GM12865 (cell line): ENCODE measurements around the gene PROM1.

ENCODE experiments used
- DNase-seq: peaks from one replicate; pipeline ENCODE4 v3.0.0; 2010; ENCODE audit warnings: low read depth
- H3K4me3 ChIP-seq: 2 replicates; pipeline ENCODE4 v1.5.1; 2011; ENCODE audit warnings: mild to moderate bottlenecking, low read depth, low read length, control low read depth
- CTCF ChIP-seq: IDR thresholded peaks from 2 replicates; pipeline ENCODE4 v1.5.1; 2011; ENCODE audit warnings: low read length, control low read depth, low read depth, inconsistent platforms; ENCODE audit not compliant: insufficient read depth; ENCODE audit errors: missing control alignments

PROM1 gene

GRCh38 chr4:16083241-16084191, at the start of gene PROM1:
Gene PROM1 (minus strand): TSS chr4:16084023. CDS start chr4:16075906, 8,117 bp downstream.
- no peak for DNase-seq
- no peak for TF ChIP-seq CTCF
- H3K4me3 ChIP-seq: no peak within 1 kb of the TSS

- TF ChIP-seq CTCF: no peak
- H3K4me3 ChIP-seq: no peak overlapping the region
- no peak for DNase-seq
These were observed 49.6 kb upstream of the PROM1 start for GRCh38 chr4:16133406-16133805.

- no peak for DNase-seq
- no peak for TF ChIP-seq CTCF
- H3K4me3 ChIP-seq: no peak overlapping the region
These were observed 47.5 kb upstream of the PROM1 start for GRCh38 chr4:16131293-16131692.

GRCh38 chr4:16129336-16129735, 45.5 kb upstream of the PROM1 start:
- TF ChIP-seq CTCF: no peak
- H3K4me3 ChIP-seq: no peak overlapping the region
- no peak for DNase-seq

GRCh38 chr4:16126714-16127113, 42.9 kb upstream of the PROM1 start:
- no peak for DNase-seq
- no peak for TF ChIP-seq CTCF
- no peak overlapping the region for H3K4me3 ChIP-seq

GRCh38 chr4:16125571-16126445, 42.0 kb upstream of the PROM1 start:
- DNase-seq: no peak

More at GRCh38 chr4:16125571-16126445, 42.0 kb upstream of the PROM1 start:
- H3K4me3 ChIP-seq: no peak overlapping the region
- TF ChIP-seq CTCF: no peak
